Esophagus squamous epithelium (tissue), 5 donors: ENCODE data around the gene SLC30A4. TPM values are rescaled to one million over a fixed set of nuclear protein-coding genes. Genes with fewer than 3 reads are reported as not detected.
"Not testable (repeated sequence)": the region's sequence is repeated elsewhere in the genome, so short reads cannot be mapped to it uniquely, and the experiment has no call there.

Experiments used
- DNase-seq: peaks from one replicate; lab custom pipeline; 2025; lab: John Stamatoyannopoulos, UW
- H3K27ac ChIP-seq, 4 donors: fragments of 200-600 bp; sonication (generic); one replicate each; pipeline ENCODE4 v1.5.1; 2016 to 2019; ENCODE audit warnings: mild to moderate bottlenecking in 1 of 4
- H3K27me3 ChIP-seq, 4 donors: fragments of 200-600 bp; sonication (generic); 1 replicate in 3 of 4; 2 replicates in 1 of 4; pipeline versions ENCODE4 v1.5.1 to v1.6.0; 2017 to 2021; ENCODE audit warnings: antibody characterized with exemption in 1 of 4
- H3K36me3 ChIP-seq, 3 donors: fragments of 200-600 bp; sonication (generic); one replicate each; pipeline ENCODE4 v1.5.1; 2016 to 2019
- H3K4me1 ChIP-seq, 3 donors: fragments of 200-600 bp; sonication (generic); one replicate each; pipeline ENCODE4 v1.5.1; 2017 to 2019
- H3K4me3 ChIP-seq, 4 donors: fragments of 200-600 bp; sonication (generic); 1 replicate in 3 of 4; 2 replicates in 1 of 4; pipeline ENCODE4 v1.5.1; 2016 to 2019; ENCODE audit warnings: mild to moderate bottlenecking in 2 of 4, moderate library complexity in 1 of 4
- H3K9me3 ChIP-seq, 3 donors: fragments of 200-600 bp; sonication (generic); one replicate each; pipeline ENCODE4 v1.5.1; 2016 to 2019
- POLR2A ChIP-seq, 4 donors: fragments of 450-650 bp; IDR thresholded peaks; one replicate each; pipeline ENCODE4 v1.6.1; 2017; ENCODE audit warnings: antibody characterized with exemption in 4 of 4, mild to moderate bottlenecking in 4 of 4, moderate library complexity in 3 of 4
- WGBS, 2 donors: methylation state at CpG; one replicate each; pipeline ENCODE4 v1.1.5; 2018; 5-methylcytosine and 5-hydroxymethylcytosine counted together
- intact Hi-C: fragments of 100-400 bp; cut with DNase I; formaldehyde crosslinking; loops from one replicate; pipeline ENCODE4 v1.15.0; 2022
- total RNA-seq, 4 donors: library from RNA; depleted of rRNA; stranded (reverse); fragments of >200 nt; gene quantifications; one replicate each; pipeline ENCODE4 v1.1.0, GENCODE V29; 2016
- TF ChIP-seq, protein P1 (sequence below), 6 experiments: fragments of 450-650 bp in 4 of 6; fragments of 200-600 bp in 2 of 6; sonication (generic) in 2 of 6; IDR thresholded peaks; one replicate each; pipeline ENCODE4 v1.5.1; 2016 to 2019; ENCODE audit warnings: antibody characterized with exemption in 6 of 6, mild to moderate bottlenecking in 4 of 6, moderate library complexity in 4 of 6
- donor health status: DM: yes; HTN: yes; CAD: no.

The SLC30A4 gene
- total RNA-seq, 4 donors from 2014 or later = 6.3 to 8.8 (median 7.4) TPM

DNA sequence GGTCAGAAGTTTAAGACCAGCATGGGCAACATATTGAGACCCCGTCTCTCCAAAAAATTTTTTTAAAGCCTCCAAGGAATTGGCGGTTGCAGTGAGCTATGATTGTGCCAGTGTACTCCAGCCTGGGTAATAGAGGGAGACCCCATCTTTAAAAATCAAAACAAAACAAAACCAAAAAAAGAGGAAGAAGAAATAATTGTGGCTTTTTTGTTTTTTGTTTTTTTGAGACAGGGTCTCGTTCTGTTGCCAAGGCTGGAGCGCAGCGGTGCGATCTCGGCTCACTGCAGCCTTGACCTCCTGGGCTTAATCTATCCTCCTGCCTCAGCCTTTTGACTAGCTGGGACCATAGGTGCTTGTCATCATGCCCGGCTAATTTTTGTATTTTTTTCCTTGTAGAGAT, 4.5 kb upstream of the SLC30A4 start:
- Histone ChIP-seq H3K9me3 (no peaks in the 10 kb centered on the region), H3K27me3 (no peaks in the 10 kb centered on the region), H3K36me3 (no peaks in the 10 kb centered on the region), H3K27ac (no peak overlapping the region), H3K4me1 (peaks cover 0 to 9% (median 0%) of the 10 kb centered on the region in 3 donors), H3K4me3 (no peak overlapping the region)
- DNase-seq = no peak
- no peak for TF ChIP-seq POLR2A (IDR thresholded peaks at IDR 0.05)
- TF ChIP-seq, protein P1, sequence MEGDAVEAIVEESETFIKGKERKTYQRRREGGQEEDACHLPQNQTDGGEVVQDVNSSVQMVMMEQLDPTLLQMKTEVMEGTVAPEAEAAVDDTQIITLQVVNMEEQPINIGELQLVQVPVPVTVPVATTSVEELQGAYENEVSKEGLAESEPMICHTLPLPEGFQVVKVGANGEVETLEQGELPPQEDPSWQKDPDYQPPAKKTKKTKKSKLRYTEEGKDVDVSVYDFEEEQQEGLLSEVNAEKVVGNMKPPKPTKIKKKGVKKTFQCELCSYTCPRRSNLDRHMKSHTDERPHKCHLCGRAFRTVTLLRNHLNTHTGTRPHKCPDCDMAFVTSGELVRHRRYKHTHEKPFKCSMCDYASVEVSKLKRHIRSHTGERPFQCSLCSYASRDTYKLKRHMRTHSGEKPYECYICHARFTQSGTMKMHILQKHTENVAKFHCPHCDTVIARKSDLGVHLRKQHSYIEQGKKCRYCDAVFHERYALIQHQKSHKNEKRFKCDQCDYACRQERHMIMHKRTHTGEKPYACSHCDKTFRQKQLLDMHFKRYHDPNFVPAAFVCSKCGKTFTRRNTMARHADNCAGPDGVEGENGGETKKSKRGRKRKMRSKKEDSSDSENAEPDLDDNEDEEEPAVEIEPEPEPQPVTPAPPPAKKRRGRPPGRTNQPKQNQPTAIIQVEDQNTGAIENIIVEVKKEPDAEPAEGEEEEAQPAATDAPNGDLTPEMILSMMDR (IDR thresholded peaks at IDR 0.05) = no peak
- WGBS, 2 donors = 63 to 80% methylated on average over 8 of the region's 8 CpGs
- intact Hi-C loops = no loop called here

DNA sequence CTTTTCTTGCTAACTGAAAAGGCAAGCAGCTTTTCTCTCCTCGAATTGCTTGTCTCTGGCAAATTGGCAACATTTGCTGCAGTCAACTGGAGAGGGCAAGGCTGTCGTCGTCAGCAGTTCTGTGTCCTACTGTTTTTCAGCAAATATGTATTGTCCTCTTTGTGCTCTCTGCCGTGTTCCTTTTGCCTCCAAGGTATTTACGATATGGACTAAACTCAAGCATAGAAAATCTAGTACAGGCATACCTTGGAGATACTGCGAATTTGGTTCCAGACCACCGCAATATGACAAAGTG, 558 bp upstream of the SLC30A4 start:
- 16 to 22% methylated on average over 7 of the region's 7 CpGs for WGBS, 2 donors
- TF ChIP-seq, protein P1 (IDR thresholded peaks at IDR 0.05) = no peak
- TF ChIP-seq POLR2A (IDR thresholded peaks at IDR 0.05) = no peak
- Histone ChIP-seq H3K27ac (peak overlapping the region; percentile 89 to 94 (median 90)), H3K4me3 (peak overlapping the region; percentile 78 to 91 (median 88)), H3K9me3 (no peaks in the 10 kb centered on the region), H3K27me3 (no peaks in the 10 kb centered on the region), H3K36me3 (peaks cover 0 to 7% (median 0%) of the 10 kb centered on the region in 3 donors), H3K4me1 (peaks cover 8 to 40% (median 13%) of the 10 kb centered on the region in 3 donors)
- intact Hi-C loops = no loop called here
- no peak for DNase-seq

DNA sequence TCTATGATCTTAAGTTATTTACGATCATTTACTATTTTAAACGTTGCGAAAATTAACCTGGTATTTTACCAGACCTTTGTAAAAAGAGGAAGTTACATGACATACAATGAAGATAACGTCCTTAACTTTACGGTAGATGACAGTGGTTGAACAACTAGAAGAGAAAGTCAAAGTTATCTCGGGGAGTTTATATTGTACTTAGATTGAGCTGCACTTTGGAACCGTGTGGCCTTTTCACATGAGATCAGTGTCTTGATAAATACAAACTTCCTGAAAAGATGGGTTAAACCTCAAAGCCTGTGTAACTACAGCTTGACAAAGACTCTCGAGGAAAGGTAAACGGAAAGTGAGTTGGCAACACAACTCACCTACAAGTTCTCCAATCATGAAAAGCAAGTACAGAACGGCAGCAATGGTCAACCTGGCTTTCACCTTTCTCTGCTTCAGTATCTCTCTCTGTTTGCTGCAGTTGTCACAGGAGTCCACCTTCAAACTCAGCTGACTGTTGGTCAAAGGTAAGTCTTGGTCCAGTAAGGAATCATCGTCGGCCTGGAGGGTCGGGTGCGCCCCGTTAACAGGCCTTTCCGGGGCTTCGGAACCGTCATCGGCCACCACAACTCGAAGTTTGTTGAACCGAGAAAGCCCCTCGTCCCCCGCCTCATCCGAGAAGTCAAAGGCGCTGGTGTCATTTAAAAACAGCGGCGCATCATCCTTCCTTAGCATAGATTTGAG, 793 bp downstream of the SLC30A4 start:
- intact Hi-C loops = no loop called here
- Histone ChIP-seq H3K36me3 (peaks cover 0 to 9% (median 0%) of the 10 kb centered on the region in 3 donors), H3K27me3 (no peaks in the 10 kb centered on the region), H3K4me1 (peaks cover 8 to 40% (median 13%) of the 10 kb centered on the region in 3 donors), H3K4me3 (peak overlapping the region; percentile 78 to 91 (median 88)), H3K27ac (peak overlapping the region; percentile 89 to 94 (median 90)), H3K9me3 (no peaks in the 10 kb centered on the region)
- no peak for DNase-seq
- TF ChIP-seq, protein P1 (IDR thresholded peaks at IDR 0.05) = no peak
- no peak for TF ChIP-seq POLR2A (IDR thresholded peaks at IDR 0.05)
- WGBS, 2 donors = 4 to 9% methylated on average over 19 to 20 of the region's 27 CpGs

DNA sequence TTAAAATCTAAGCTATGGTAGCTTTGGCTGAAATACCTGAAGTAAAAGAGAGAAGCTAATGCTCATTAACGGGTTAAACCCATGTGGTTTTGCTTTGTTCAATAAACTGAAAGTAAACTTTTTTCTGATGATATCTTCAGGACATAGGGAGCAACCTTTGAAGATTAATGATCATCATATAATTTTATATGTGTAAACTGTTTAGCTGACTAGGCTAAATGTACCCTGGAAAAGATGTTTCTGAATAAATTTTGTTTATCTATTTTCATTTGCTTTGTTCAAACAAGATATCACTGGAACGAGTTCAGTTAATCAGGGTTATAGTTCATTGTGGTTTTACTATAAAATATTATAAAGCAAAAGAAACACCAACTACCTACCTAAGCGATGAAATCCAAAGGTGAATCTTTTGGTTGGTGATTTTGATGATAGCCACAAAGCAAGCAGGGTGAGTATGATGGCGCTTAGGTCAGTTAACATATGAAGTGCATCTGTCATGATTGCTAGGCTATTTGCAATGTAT, 11.7 kb downstream of the SLC30A4 start:
- Histone ChIP-seq H3K36me3 (peaks cover 0 to 73% (median 0%) of the 10 kb centered on the region in 3 donors), H3K27ac (no peak overlapping the region), H3K4me1 (no peaks in the 10 kb centered on the region), H3K4me3 (no peak overlapping the region), H3K9me3 (no peaks in the 10 kb centered on the region), H3K27me3 (no peaks in the 10 kb centered on the region)
- intact Hi-C loops = no loop called here
- TF ChIP-seq, protein P1 (IDR thresholded peaks at IDR 0.05) = no peak
- no peak for TF ChIP-seq POLR2A (IDR thresholded peaks at IDR 0.05)
- DNase-seq = no peak
- 68 to 73% methylated on average over 4 of the region's 4 CpGs for WGBS, 2 donors

DNA sequence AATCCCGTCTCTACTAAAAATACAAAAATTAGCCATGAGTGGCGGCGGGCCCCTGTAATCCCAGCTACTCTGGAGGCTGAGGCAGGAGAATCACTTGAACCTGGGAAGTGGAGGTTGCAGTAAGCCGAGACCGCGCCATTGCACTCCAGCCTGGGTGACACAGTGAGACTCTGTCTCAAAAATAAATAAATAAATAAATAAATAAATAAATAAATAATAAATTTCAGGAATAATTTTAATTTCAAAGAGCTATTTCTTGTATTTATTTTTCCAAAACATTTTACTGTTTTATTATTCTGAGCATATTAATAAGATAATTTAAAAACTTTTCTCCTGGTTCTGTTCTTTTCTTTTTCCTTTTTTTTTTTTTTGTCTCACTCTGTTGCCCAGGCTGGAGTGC, 15.4 kb downstream of the SLC30A4 start:
- not testable (repeated sequence) for H3K27me3 ChIP-seq, H3K27ac ChIP-seq, H3K4me1 ChIP-seq, H3K9me3 ChIP-seq, H3K4me3 ChIP-seq, DNase-seq
- intact Hi-C loops = loop anchor here (10.0 kb wide), 1 partner anchor 68 kb away; no protein-coding TSS in a partner anchor
- 95 to 100% methylated on average over 3 to 6 of the region's 6 CpGs for WGBS, 2 donors
- H3K36me3 ChIP-seq = peaks cover 0 to 74% (median 0%) of the 10 kb centered on the region in 3 donors
